GM23338 (cell line): ENCODE data around the gene SLC29A4. TPM values are rescaled to one million over a fixed set of nuclear protein-coding genes. Genes with fewer than 3 reads are reported as not detected.

Experiments
- ATAC-seq: fragments of 200-7000 bp; cut with Tn5 transposase; 3 replicates; pipeline ENCODE4 v1.9.1; 2020
- DNase-seq: peaks from one replicate; pipeline ENCODE4 v3.0.0-alpha.2; 2015; ENCODE audit warnings: low spot score
- H2AFZ ChIP-seq: fragments of 200-600 bp; sonication (generic); 2 replicates; pipeline ENCODE4 v1.8.0; 2016; ENCODE audit warnings: antibody characterized with exemption, mild to moderate bottlenecking, moderate library complexity
- H3F3A ChIP-seq: fragments of 200-600 bp; sonication (generic); replicated peaks from 2 replicates; pipeline ENCODE4 v1.8.0; 2017; ENCODE audit warnings: antibody characterized with exemption, mixed run types, low read depth
- H3K27ac ChIP-seq: fragments of 200-600 bp; sonication (generic); 2 replicates; pipeline ENCODE4 v1.6.1; 2016; ENCODE audit warnings: low read depth
- H3K27me3 ChIP-seq: fragments of 200-600 bp; sonication (generic); 2 replicates; pipeline ENCODE4 v1.8.0; 2016; ENCODE audit warnings: mild to moderate bottlenecking, mixed run types, moderate library complexity; ENCODE audit not compliant: insufficient read depth
- H3K36me3 ChIP-seq: fragments of 200-600 bp; sonication (generic); 2 replicates; pipeline ENCODE4 v1.8.0; 2016; ENCODE audit warnings: mild to moderate bottlenecking; ENCODE audit not compliant: insufficient read depth
- H3K4me1 ChIP-seq: fragments of 200-600 bp; sonication (generic); 2 replicates; pipeline ENCODE4 v1.8.0; 2016; ENCODE audit warnings: mild to moderate bottlenecking, moderate library complexity; ENCODE audit not compliant: insufficient read depth
- H3K4me2 ChIP-seq: fragments of 200-600 bp; sonication (generic); 2 replicates; pipeline ENCODE4 v1.7.1; 2017; ENCODE audit warnings: mixed run types
- H3K4me3 ChIP-seq: fragments of 200-600 bp; sonication (generic); 2 replicates; pipeline ENCODE4 v1.6.1; 2016; ENCODE audit warnings: mixed run types
- H3K79me2 ChIP-seq: fragments of 200-600 bp; sonication (generic); replicated peaks from 2 replicates; pipeline ENCODE4 v1.8.0; 2017; ENCODE audit warnings: mild to moderate bottlenecking; ENCODE audit not compliant: insufficient read depth
- H3K9me2 ChIP-seq: fragments of 200-600 bp; sonication (generic); 2 replicates; pipeline ENCODE4 v1.8.0; 2017; ENCODE audit not compliant: insufficient read depth
- H4K20me1 ChIP-seq: fragments of 200-600 bp; sonication (generic); replicated peaks from 2 replicates; pipeline ENCODE4 v1.8.0; 2017; ENCODE audit warnings: mild to moderate bottlenecking; ENCODE audit not compliant: insufficient read depth
- H3K27ac Mint-ChIP-seq: 2 replicates; pipeline ENCODE4 v1.8.0; 2020; ENCODE audit warnings: inconsistent platforms, mild to moderate bottlenecking, moderate library complexity, mixed read lengths
- H3K27me3 Mint-ChIP-seq: 3 replicates; pipeline ENCODE4 v1.8.0; 2022; ENCODE audit warnings: low read depth, mild to moderate bottlenecking, moderate library complexity, mixed read lengths, inconsistent platforms; ENCODE audit not compliant: insufficient read depth, poor library complexity
- H3K36me3 Mint-ChIP-seq: 3 replicates; pipeline ENCODE4 v1.8.0; 2021; ENCODE audit warnings: low read depth, mild to moderate bottlenecking, inconsistent platforms, moderate library complexity, mixed read lengths
- H3K4me1 Mint-ChIP-seq: 3 replicates; pipeline ENCODE4 v1.8.0; 2020; ENCODE audit warnings: mild to moderate bottlenecking, inconsistent platforms, mixed read lengths
- H3K4me3 Mint-ChIP-seq: 3 replicates; pipeline ENCODE4 v1.8.0; 2021; ENCODE audit warnings: moderate library complexity, mild to moderate bottlenecking, inconsistent platforms, mixed read lengths
- H3K9me3 Mint-ChIP-seq: 3 replicates; pipeline ENCODE4 v1.8.0; 2020; ENCODE audit warnings: moderate library complexity, mild to moderate bottlenecking, inconsistent platforms, mixed read lengths
- CREB1 ChIP-seq: fragments of 250-450 bp; sonication (Bioruptor Pico); IDR thresholded peaks from 2 replicates; pipeline ENCODE4 v1.5.0; 2020; ENCODE audit warnings: low read depth, mild to moderate bottlenecking, moderate library complexity
- CTCF ChIP-seq, 2 experiments: fragments of 200-600 bp in 1 of 2; sonication (generic) in 1 of 2; conservative IDR thresholded peaks; 2 replicates each; pipeline versions ENCODE4 v1.5.1 to v1.6.1; 2016 to 2017; ENCODE audit warnings: antibody characterized with exemption in 2 of 2, low read depth in 2 of 2, mild to moderate bottlenecking in 2 of 2, moderate library complexity in 1 of 2
- ETS1 ChIP-seq: IDR thresholded peaks from 2 replicates; pipeline ENCODE4 v1.6.1; 2016; ENCODE audit warnings: antibody characterized with exemption
- EZH2 ChIP-seq: fragments of 200-600 bp; sonication (generic); IDR thresholded peaks from one replicate; pipeline ENCODE4 v1.8.0; 2017; ENCODE audit warnings: antibody characterized with exemption, mild to moderate bottlenecking, low read depth; ENCODE audit not compliant: unreplicated experiment
- JUNB ChIP-seq: IDR thresholded peaks from one replicate; pipeline ENCODE4 v1.6.1; 2016; ENCODE audit warnings: antibody characterized with exemption; ENCODE audit not compliant: unreplicated experiment
- NANOG ChIP-seq: IDR thresholded peaks from 2 replicates; pipeline ENCODE4 v1.6.1; 2016; ENCODE audit warnings: antibody characterized with exemption, borderline replicate concordance
- REST ChIP-seq: IDR thresholded peaks from one replicate; pipeline ENCODE4 v1.6.1; 2018; ENCODE audit warnings: antibody characterized with exemption; ENCODE audit not compliant: unreplicated experiment
- STAT1 ChIP-seq: IDR thresholded peaks from one replicate; pipeline ENCODE4 v1.6.1; 2016; ENCODE audit warnings: antibody characterized with exemption; ENCODE audit not compliant: unreplicated experiment
- ZNF114 ChIP-seq: fragments of 250-450 bp; sonication (Bioruptor Pico); IDR thresholded peaks from 2 replicates; pipeline ENCODE4 v1.5.0; 2020; ENCODE audit warnings: mild to moderate bottlenecking, moderate library complexity
- ZNF331 ChIP-seq: fragments of 250-450 bp; sonication (Bioruptor Pico); IDR thresholded peaks from 2 replicates; pipeline ENCODE4 v1.5.0; 2020; ENCODE audit warnings: low read depth, mild to moderate bottlenecking, moderate library complexity
- polyA plus RNA-seq: library from polyadenylated mRNA; unstranded; fragments of >200 nt; fragmentation: Nextera tagmentation; extraction: Ambion mirVana; gene quantifications from 2 replicates; pipeline ENCODE4 v1.2.1, GENCODE V29; 2016
- total RNA-seq: library from RNA; depleted of rRNA; stranded (reverse); fragments of >200 nt; shearing (Covaris generic); gene quantifications from 2 replicates; pipeline ENCODE4 v1.2.3, GENCODE V29; 2014

The SLC29A4 gene
- total and polyA plus RNA-seq, 2 experiments from 2014 or later, result 4.8 to 8.1 TPM

- Histone ChIP-seq H3F3A (0 out of 2 replicates have a peak, but pooled peaks cover 8% of the 10 kb centered on the region), H3K27me3 (peaks cover 43% of the 10 kb centered on the region), H3K4me2 (peak overlapping the region; percentile 85), H3K9me2 (no peaks in the 10 kb centered on the region), H3K27ac (peak overlapping the region; percentile 45; the same call in 1 of the 2 replicates), H2AFZ (no peak overlapping the region), H3K4me3 (peak overlapping the region; percentile 52), H3K79me2 (no peaks in the 10 kb centered on the region), H4K20me1 (no peaks in the 10 kb centered on the region), H3K36me3 (no peaks in the 10 kb centered on the region), H3K4me1 (peaks cover 30% of the 10 kb centered on the region; the same call in 1 of the 2 replicates)
- Mint-ChIP-seq H3K4me1 (peaks cover 41% of the 10 kb centered on the region), H3K4me3 (peak overlapping the region; percentile 82), H3K36me3 (peaks cover 7% of the 10 kb centered on the region; the same call in 2 of the 3 replicates), H3K9me3 (peaks cover 3% of the 10 kb centered on the region; the same call in 2 of the 3 replicates), H3K27ac (no peak overlapping the region), H3K27me3 (peaks cover 70% of the 10 kb centered on the region)
- peak; percentile 52 for ATAC-seq
- peak; percentile 49 for DNase-seq
- no peak for TF ChIP-seq JUNB
- no peak for TF ChIP-seq ZNF331
- TF ChIP-seq NANOG, result no peak
- TF ChIP-seq EZH2, result no peak
- TF ChIP-seq ZNF114 (CRISPR knock-in tag), result no peak
- TF ChIP-seq STAT1, result no peak
- TF ChIP-seq CTCF (conservative IDR thresholded peaks at IDR 0.05; ENCODE audit: low read depth in 2 of 2), result no peak
- no peak for TF ChIP-seq REST
- TF ChIP-seq CREB1 (CRISPR knock-in tag), result no peak
- no peak for TF ChIP-seq ETS1
Measured at GRCh38 chr7:5350600-5351385, 68.0 kb downstream of the SLC29A4 start.
